Vagina (tissue), 2 donors: ENCODE results near the gene EPG5. TPM values are rescaled to one million over a fixed set of nuclear protein-coding genes. Genes with fewer than 3 reads are reported as not detected.

ENCODE experiments used
- DNase-seq, 2 donors: peaks; one replicate each; pipeline ENCODE4 v3.0.0-alpha.2; 2017; ENCODE audit errors: extremely low spot score in 2 of 2
- H3K27ac ChIP-seq: fragments of 200-600 bp; sonication (generic); one replicate; pipeline ENCODE4 v1.5.1; 2019
- H3K27me3 ChIP-seq: fragments of 200-600 bp; sonication (generic); one replicate; pipeline ENCODE4 v1.5.1; 2019
- H3K36me3 ChIP-seq, 2 donors: fragments of 200-600 bp; sonication (generic); one replicate each; pipeline ENCODE4 v1.5.1; 2017 to 2019
- H3K4me1 ChIP-seq: fragments of 200-600 bp; sonication (generic); one replicate; pipeline ENCODE4 v1.5.1; 2019
- H3K4me3 ChIP-seq, 2 donors: fragments of 200-600 bp; sonication (generic); 1 replicate in 1 of 2; 2 replicates in 1 of 2; pipeline ENCODE4 v1.5.1; 2016 to 2019
- H3K9me3 ChIP-seq: fragments of 200-600 bp; sonication (generic); one replicate; pipeline ENCODE4 v1.5.1; 2019
- CTCF ChIP-seq, 3 experiments: fragments of 450-650 bp in 2 of 3; fragments of 200-600 bp in 1 of 3; sonication (generic) in 1 of 3; IDR thresholded peaks; one replicate each; pipeline ENCODE4 v1.5.1; 2017 to 2019; ENCODE audit warnings: antibody characterized with exemption in 3 of 3, mild to moderate bottlenecking in 2 of 3, moderate library complexity in 2 of 3
- POLR2A ChIP-seq, 2 donors: fragments of 450-650 bp; IDR thresholded peaks; one replicate each; pipeline ENCODE4 v1.6.1; 2017; ENCODE audit warnings: antibody characterized with exemption in 2 of 2, mild to moderate bottlenecking in 2 of 2, moderate library complexity in 2 of 2
- POLR2AphosphoS5 ChIP-seq, 2 donors: sonication (generic); formaldehyde crosslinking; IDR thresholded peaks; one replicate each; pipeline ENCODE4 v1.9.0; 2017; ENCODE audit warnings: antibody characterized with exemption in 2 of 2, mild to moderate bottlenecking in 2 of 2, low read depth in 1 of 2; ENCODE audit not compliant: insufficient read depth in 1 of 2
- intact Hi-C: fragments of 100-400 bp; cut with DNase I; formaldehyde crosslinking; loops from one replicate; pipeline ENCODE4 v1.15.1; 2023
- total RNA-seq: library from RNA; depleted of rRNA; stranded (reverse); fragments of >200 nt; gene quantifications from one replicate; pipeline ENCODE4 v1.2.3, GENCODE V29; 2016

EPG5 gene
- total RNA-seq, 1 donor from 2014 or later, result 29.5 TPM

- intact Hi-C loops, result no loop called here
- no peak overlapping the region for H3K27ac ChIP-seq
Measured at GRCh38 chr18:46009125-46009840, 42.2 kb upstream of the EPG5 start.

GRCh38 chr18:46008531-46008930 is 41.4 kb upstream of the EPG5 start:
- Histone ChIP-seq H3K4me1 (no peaks in the 10 kb centered on the region), H3K27me3 (no peaks in the 10 kb centered on the region), H3K9me3 (no peaks in the 10 kb centered on the region), H3K36me3 (no peaks in the 10 kb centered on the region), H3K4me3 (no peak overlapping the region), H3K27ac (no peak overlapping the region)
- DNase-seq, result no peak
- intact Hi-C loops, result no loop called here
- TF ChIP-seq POLR2A (IDR thresholded peaks at IDR 0.05) (no peak), CTCF (IDR thresholded peaks at IDR 0.05) (no peak), POLR2AphosphoS5 (IDR thresholded peaks at IDR 0.05; ENCODE audit: insufficient read depth in 1 of 2, low read depth in 1 of 2) (no peak)

More at GRCh38 chr18:46009125-46009840, 42.2 kb upstream of the EPG5 start:
- H3K27me3 ChIP-seq, result no peaks in the 10 kb centered on the region
- H3K4me3 ChIP-seq, result no peak overlapping the region
- no peaks in the 10 kb centered on the region for H3K9me3 ChIP-seq
- no peaks in the 10 kb centered on the region for H3K4me1 ChIP-seq
- no peak for TF ChIP-seq POLR2A (IDR thresholded peaks at IDR 0.05)
- TF ChIP-seq CTCF (IDR thresholded peaks at IDR 0.05), result no peak
- no peak for TF ChIP-seq POLR2AphosphoS5 (IDR thresholded peaks at IDR 0.05; ENCODE audit: insufficient read depth in 1 of 2, low read depth in 1 of 2)
- no peak for DNase-seq
- no peaks in the 10 kb centered on the region for H3K36me3 ChIP-seq

GRCh38 chr18:46007165-46007564 is 40.0 kb upstream of the EPG5 start:
- intact Hi-C loops, result no loop called here
- Histone ChIP-seq H3K9me3 (no peaks in the 10 kb centered on the region), H3K4me1 (no peaks in the 10 kb centered on the region), H3K27ac (no peak overlapping the region), H3K4me3 (no peak overlapping the region), H3K36me3 (no peaks in the 10 kb centered on the region), H3K27me3 (no peaks in the 10 kb centered on the region)
- DNase-seq, result no peak
- TF ChIP-seq CTCF (IDR thresholded peaks at IDR 0.05), result no peak
- TF ChIP-seq POLR2A (IDR thresholded peaks at IDR 0.05), result no peak
- TF ChIP-seq POLR2AphosphoS5 (IDR thresholded peaks at IDR 0.05; ENCODE audit: insufficient read depth in 1 of 2, low read depth in 1 of 2), result no peak

GRCh38 chr18:46002934-46003333 is 35.8 kb upstream of the EPG5 start:
- no peak overlapping the region for H3K27ac ChIP-seq
- intact Hi-C loops, result no loop called here
- H3K27me3 ChIP-seq, result no peaks in the 10 kb centered on the region
- no peaks in the 10 kb centered on the region for H3K9me3 ChIP-seq
- TF ChIP-seq CTCF (IDR thresholded peaks at IDR 0.05), result no peak
- TF ChIP-seq POLR2A (IDR thresholded peaks at IDR 0.05), result no peak
- no peak for TF ChIP-seq POLR2AphosphoS5 (IDR thresholded peaks at IDR 0.05; ENCODE audit: insufficient read depth in 1 of 2, low read depth in 1 of 2)
- peak in 1 of 2 donors; percentile 25 for DNase-seq
- no peaks in the 10 kb centered on the region for H3K36me3 ChIP-seq
- no peak overlapping the region for H3K4me3 ChIP-seq
- no peaks in the 10 kb centered on the region for H3K4me1 ChIP-seq

- Histone ChIP-seq H3K36me3 (no peaks in the 10 kb centered on the region), H3K9me3 (no peaks in the 10 kb centered on the region), H3K27ac (no peak overlapping the region), H3K4me3 (no peak overlapping the region), H3K27me3 (no peaks in the 10 kb centered on the region), H3K4me1 (no peaks in the 10 kb centered on the region)
- DNase-seq, result no peak
- no peak for TF ChIP-seq POLR2AphosphoS5 (IDR thresholded peaks at IDR 0.05; ENCODE audit: insufficient read depth in 1 of 2, low read depth in 1 of 2)
- no peak for TF ChIP-seq CTCF (IDR thresholded peaks at IDR 0.05)
- no peak for TF ChIP-seq POLR2A (IDR thresholded peaks at IDR 0.05)
- intact Hi-C loops, result no loop called here
Measured at GRCh38 chr18:46001892-46002291, 34.8 kb upstream of the EPG5 start.
